NCI-H2171 (cell line): ENCODE results near the gene BRDT.
"Not testable (repeated sequence)": the region's sequence is repeated elsewhere in the genome, so short reads cannot be mapped to it uniquely, and the experiment has no call there.

Experiments used
- DNase-seq: peaks from one replicate; lab custom pipeline; 2025; lab: John Stamatoyannopoulos, UW

The BRDT gene

DNA sequence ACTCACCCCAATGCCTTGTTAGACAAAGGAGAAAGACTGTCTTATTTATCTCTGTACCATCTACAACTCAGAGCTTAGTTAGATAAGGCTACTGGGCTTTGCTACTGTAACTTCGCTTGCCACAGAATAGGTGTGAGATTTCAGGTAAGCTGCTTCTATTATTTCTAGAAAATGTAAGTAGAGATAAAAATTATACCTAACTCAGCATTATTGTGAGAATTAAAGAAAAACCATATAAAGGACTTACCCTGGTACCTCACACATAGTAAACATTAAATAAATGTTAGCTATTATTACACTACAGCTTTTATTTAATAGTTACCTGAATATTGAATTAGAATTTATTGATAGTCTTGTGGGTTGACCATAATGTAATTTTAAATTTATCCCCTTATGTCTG lies 44.1 kb downstream of the BRDT start:
- no peak for DNase-seq

- peak; percentile 24 for DNase-seq
These were observed 48.5 kb downstream of the BRDT start for GRCh38 chr1:91997607-91998195.

GRCh38 chr1:92004129-92004528 lies 54.9 kb downstream of the BRDT start:
- DNase-seq = no peak

DNA sequence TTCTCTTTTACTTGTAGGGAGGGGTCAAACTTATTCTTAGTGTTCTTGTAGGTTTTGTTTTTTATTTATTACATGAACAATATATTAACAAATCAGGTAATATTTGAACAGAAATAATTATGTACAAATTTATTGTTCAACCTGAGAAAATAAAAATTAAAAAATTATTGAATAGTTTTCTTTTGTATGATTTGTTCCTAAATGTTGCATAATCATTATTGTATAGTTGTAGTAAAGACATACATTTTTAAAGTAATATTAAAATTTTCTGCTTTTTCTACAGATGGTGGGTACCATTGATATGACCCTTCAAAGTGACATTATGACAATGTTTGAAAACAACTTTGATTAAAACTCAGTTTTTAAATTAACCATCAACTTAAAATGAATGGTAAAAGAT lies 64.7 kb downstream of the BRDT start:
- no peak for DNase-seq

DNA sequence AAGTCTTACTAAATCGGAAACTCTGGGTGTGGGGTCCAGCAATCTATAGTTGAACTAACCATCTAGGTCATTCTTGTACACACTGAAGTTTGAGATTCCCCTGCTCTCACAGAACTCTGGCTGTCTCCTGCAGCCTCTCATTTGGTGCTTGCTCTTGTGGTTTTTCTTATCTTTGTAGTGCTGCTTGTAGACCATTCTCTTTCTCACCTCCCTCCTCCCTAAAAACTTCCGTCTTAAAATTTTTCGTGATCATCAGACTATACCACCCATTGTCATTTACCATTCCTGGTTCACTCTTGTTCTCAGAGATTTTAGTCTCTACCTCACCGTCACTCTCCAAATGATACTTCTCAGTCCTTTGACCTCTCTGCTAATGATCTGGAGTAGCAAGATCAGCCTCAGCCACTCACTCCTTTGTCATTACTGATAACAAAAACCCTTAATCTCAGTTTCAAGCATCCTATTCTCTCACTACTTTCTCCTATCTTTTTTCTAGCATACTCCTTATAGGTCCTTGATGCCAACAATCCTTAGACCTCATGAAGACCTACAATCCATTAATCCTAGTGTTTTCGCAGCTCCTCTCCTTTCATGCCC lies 67.6 kb downstream of the BRDT start:
- no peak for DNase-seq

- DNase-seq = no peak
These were observed 68.5 kb downstream of the BRDT start for GRCh38 chr1:92017656-92018055.

GRCh38 chr1:92026042-92026441 lies 76.8 kb downstream of the BRDT start:
- not testable (repeated sequence) for DNase-seq

GRCh38 chr1:92026806-92027205 lies 77.6 kb downstream of the BRDT start:
- no peak for DNase-seq

DNA sequence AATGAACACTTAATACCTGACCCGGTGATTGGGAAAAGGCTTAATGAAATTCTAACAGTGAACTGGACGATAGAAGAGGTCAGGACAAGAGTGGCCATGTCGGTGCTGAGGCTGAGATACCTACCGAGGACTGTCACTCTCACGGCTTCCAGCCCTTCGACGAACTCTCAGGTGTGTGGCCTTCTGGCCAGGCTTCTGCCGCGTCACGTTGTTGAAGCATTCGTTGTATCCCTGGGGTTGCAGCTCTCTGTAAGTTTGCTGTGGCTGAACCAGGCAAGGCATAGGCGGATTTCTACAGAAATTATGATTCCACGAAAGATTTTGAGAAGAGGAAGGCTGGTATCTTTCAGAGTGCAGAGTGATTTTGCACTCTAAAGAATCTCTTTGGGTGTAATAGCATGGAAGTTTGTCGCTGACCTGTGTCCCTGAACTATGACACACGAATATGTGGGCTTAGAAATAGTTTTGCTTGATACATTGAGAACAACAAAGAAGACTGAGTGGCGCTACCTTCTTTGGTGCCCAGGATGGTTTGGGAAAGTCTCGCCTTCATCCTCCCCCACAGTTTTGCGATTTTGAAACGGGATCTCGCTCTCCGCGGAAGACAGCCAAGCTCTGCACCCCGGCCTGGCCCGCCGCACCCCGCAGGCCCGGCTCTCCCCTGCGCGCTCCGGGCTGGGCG lies 80.2 kb downstream of the BRDT start:
- no peak for DNase-seq

GRCh38 chr1:92030656-92031107 lies 81.5 kb downstream of the BRDT start:
- DNase-seq = no peak

DNA sequence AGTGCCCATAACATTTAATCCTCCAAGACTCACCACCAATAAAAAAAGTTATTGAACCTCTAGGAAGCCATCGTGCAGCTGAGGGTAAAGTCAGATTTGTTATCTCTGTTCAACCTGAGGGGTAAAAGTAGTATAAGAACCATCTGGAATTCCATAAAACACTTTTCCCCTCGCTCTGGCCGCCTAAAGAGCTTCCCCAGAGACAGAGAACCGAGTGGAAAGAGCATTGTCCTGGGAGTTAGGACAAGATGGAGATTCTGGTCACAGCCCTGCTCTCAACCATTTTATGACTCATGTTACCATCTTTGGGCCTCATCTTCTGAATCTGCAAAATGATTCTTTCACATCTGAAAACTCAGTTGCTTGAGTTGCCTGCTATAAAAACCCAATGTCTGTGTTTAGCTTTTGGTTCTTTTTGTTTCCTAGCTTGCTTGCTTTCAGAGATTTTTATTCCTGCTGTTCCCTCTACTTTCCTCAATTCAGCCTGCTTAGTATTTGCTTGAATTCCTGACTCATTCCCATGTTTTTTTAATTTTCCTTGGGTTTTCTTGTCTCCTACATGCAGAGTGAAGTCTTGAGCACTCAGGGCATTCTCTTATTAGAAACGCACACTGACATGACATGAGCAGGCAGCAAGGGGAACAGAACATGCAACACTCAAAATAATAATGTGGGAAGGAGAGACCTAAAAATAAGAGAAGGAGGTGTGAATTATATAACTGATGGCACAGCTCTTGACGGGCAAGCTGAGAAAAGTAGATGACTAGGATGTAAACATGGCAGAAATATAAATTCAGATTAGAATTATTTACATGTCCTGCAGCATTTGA lies 82.3 kb downstream of the BRDT start:
- DNase-seq = no peak

- DNase-seq = no peak
These were observed 88.2 kb downstream of the BRDT start for GRCh38 chr1:92037400-92037799.

DNA sequence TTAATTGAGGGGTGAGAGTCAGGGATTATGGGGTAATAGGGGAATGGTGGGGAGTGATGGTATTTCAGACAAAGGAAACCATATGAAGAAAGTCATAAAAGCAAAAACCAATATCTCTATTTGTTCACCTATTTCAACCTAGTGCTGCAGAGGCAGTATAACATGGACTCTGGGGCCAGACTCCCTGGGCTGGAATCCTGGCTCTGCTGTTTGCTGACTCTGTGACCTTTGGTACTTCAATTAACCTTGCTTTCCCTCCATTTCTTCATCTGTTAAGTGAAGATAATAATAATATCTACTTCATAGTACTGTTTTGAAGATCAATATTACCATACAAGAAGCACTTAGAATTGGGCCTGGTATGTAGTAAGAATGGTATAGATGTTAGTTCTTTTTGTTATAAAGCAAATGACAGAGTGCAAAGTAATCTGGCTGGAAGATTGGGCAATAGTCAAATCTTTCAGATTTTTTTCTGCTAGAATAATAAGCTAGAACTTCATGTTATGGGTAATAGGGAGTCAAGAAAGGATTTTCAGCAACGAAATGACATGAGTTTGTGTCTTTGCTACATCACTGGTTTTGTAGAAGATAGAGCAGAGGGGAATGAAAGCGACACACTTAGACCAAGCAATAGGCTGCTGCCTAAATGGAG lies 89.6 kb downstream of the BRDT start:
- no peak for DNase-seq

- DNase-seq = no peak
These were observed 91.8 kb downstream of the BRDT start for GRCh38 chr1:92040971-92041370.

GRCh38 chr1:92043621-92044020 lies 94.4 kb downstream of the BRDT start:
- no peak for DNase-seq

GRCh38 chr1:92045766-92046495 lies 96.7 kb downstream of the BRDT start:
- no peak for DNase-seq

- no peak for DNase-seq
These were observed 102.7 kb downstream of the BRDT start for GRCh38 chr1:92051948-92052347.
